Stimulated activated CD4-positive, alpha-beta T cell treated with anti-CD3 and anti-CD28 coated beads, Interleukin-2, amount 100 ng/mL, for 4 hours (primary cell): ENCODE measurements around the gene EIF5A.
"Not testable (repeated sequence)": the region's sequence is repeated elsewhere in the genome, so short reads cannot be mapped to it uniquely, and the experiment has no call there.

ENCODE experiments used
- DNase-seq: peaks from one replicate; pipeline ENCODE4 v3.0.0-alpha.2; 2020; ENCODE audit warnings: low read depth

The EIF5A gene

DNA sequence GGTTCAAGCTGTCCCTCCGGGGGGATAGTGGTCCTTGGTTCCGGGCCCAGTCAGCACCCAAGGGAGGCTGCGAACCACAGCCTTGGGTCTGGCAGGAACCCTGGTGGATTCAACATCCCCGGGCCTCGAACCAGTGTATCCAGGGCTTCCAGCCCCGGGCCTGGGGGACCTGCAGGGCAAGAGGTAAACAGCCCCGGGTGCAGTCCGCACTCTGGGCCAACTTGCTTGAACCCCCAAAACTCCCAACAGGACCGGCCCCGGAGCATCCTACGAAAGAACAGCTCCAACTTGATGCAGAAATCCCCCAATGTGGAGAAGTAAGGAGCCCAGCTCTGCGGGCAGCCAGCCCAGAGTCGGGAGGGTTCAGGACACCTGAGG is 23.2 kb downstream of the EIF5A start:
- DNase-seq: no peak

DNA sequence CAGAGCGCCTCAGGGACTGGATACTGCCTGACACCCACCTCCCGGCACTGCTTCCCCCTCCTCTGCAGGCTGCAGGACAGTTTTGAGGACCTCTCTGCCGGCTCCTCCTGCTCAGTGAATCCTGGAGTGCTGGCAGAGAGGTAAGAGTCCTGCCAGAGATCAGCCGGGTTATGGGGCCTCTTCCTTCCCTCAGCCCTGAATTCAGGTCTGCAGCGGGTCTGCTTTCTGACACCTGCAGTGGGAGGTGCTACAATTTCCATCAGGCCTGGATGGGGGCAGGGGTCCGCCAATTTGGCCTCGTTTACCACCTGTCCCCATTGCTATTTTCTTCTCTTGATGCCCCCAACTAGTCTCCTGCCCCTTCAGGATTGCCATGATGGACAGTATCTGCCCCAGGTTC is 24.7 kb downstream of the EIF5A start:
- no peak for DNase-seq

DNA sequence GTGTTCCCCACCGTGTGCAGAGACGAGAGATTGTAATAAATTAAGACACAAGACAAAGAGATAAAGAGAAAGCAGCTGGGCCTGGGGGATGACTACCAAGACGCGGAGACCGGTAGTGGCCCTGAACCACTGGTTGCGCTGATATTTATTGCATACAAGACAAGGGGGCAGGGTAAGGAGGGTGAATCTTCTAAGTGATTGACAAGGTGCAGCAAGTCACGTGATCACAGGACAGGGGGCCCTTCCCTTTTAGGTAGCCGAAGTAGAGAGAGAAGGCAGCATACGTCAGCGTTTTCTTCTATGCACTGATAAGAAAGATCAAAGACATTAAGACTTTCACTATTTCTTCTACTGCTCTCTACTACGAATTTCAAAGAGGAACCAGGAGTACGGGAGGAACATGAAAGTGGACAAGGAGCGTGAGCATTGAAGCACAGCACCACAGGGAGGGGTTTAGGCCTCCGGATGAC is 25.2 kb downstream of the EIF5A start:
- not testable (repeated sequence) for DNase-seq

DNA sequence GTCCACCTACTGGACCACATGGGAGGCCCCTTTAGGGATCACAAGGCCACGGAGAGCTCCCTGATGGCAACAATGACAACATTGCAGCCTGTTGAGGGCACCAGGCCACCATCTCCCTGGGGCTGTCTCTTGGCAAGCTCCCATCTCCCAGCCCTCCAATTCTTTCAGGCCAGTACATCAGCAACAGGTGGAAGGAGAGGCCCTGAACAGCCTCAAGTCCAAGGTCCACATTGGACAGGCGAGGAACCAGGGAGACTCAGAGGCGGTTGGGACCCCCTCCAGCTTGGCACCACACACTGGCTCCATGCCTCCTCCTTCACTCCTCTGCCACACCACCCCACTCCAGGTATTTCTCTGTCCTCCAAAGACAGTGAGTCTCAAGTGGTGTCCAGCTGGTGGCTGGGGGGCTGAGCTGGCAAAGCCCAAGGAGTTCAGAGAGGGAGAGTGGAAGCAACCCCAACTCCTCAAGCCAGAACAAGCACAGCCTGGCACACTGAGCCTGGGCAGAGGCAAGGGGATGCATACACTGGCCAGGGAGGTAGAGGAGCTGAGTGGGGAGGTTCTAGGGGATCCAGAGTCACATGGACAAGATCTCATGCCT is 27.6 kb downstream of the EIF5A start:
- no peak for DNase-seq

DNA sequence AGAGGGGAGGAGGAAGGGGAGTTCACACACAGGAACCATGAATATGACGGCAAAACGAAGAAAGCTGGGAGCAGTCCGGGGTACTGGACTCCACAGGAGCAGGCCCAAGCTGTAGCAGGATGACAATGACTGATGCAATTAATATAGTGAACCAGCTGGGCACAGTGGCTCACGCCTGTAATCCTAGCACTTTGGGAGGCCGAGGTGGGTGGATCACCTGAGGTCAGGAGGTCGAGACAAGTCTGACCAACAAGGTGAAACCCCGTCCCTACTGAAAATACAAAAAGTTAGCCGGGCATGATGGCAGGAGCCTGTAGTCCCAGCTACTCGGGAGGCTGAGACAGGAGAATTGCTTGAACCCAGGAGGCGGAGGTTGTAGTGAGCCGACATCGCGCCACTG is 28.3 kb downstream of the EIF5A start:
- not testable (repeated sequence) for DNase-seq

DNA sequence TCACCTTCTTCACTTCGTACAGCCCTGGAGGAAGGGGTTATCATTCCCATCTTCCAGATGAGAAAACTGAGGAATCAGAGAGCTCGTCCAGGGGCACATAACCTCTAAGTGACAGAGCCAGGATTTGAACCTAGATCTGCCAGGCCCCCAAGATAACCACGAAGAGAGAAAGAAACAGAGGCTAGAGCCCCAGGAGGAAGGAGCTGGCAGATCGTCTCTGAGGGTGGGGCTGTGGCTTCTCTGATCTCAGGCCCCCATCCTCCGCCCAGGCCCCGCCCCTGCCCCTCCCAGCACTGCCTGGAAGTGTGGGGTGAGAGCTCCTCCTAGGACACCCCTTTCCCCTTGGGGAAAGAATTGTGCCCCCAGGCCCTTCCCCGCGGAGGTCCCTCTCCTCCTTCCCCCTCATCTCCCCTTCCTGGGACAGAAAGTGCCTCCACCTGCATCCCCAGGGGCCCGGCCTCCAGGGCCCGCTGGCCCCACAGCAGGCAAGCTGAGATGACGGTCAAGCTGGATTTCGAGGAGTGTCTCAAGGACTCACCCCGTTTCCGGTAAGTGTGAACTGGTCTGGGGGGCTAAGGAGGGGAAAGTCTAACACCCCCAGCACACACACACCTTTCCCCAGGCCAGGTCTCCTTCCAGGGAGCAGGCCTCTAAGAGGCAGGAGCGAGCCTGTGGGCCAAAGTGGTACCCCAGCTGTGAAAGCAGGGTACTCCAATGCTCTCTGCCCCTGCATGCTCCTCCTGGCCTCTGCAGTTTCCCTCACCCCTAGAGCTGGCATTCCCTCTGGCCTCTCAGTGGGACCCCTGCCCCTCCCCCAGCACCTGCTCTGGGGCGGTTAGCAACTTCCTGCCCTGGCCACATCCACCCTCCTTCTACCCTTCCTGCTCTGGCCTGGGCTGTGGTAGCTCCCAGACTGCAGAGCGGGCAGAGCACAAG is 29.1 kb downstream of the EIF5A start, which contains the start of gene ACAP1:
Gene ACAP1 (plus strand): TSS at position 290 of the 936 bp plus-strand sequence. CDS start 206 bp downstream, at position 496.
- DNase-seq: peak; percentile 71

DNA sequence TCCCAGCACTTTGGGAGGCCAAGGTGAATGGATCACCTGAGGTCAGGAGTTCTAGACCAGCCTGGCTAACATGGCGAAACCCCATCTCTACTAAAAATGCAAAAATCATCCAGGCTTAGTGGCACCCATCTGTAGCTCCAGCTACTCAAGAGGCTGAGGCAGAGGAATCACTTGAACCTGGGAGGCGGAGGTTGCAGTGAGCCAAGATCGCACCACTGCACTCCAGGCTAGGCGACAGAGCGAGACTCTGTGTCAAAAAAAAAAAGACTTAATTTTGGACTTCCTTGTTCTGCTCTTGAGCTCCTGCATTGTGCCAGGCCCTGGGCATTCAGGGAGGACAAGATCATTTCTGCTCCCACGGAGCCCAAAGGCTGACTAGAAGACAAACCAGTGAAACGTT is 30.2 kb downstream of the EIF5A start:
- not testable (repeated sequence) for DNase-seq

DNA sequence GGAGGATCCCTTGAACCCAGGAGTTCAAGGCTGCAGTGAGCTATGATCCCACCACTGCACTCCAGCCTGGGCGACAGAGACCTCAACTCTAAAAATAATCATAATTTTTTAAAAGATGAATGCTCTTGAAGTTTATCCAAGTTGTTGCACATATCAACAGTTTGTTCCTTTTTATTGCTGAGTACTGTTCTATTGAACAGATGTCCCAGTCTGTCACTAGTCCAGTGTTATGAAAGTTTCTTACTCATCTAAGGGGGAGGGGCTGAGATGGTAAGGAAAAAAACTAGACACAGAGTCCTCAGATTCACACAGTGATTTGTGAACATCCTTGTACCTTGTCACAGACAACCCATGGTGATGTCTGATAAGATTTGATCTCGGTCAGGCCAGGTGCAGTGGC is 32.8 kb downstream of the EIF5A start:
- no peak for DNase-seq

DNA sequence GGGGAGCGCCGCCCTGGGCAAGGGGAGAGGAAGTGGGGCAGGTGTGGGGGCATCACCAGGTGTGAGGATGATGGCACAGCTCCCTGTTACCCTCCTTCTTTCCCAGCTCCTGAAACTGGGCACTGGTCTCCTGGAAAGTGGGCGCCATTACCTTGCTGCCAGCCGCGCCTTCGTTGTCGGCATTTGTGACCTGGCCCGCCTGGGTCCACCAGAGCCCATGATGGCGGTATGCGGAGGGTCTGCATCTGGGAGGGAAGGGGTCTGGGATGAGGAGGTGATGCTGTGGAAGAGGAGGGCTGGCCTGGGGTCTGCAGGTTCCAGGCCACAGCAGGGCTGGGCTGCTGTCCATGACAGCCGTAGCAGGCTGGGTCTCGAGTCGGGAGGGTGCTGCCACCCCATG is 34.4 kb downstream of the EIF5A start:
- DNase-seq: no peak

DNA sequence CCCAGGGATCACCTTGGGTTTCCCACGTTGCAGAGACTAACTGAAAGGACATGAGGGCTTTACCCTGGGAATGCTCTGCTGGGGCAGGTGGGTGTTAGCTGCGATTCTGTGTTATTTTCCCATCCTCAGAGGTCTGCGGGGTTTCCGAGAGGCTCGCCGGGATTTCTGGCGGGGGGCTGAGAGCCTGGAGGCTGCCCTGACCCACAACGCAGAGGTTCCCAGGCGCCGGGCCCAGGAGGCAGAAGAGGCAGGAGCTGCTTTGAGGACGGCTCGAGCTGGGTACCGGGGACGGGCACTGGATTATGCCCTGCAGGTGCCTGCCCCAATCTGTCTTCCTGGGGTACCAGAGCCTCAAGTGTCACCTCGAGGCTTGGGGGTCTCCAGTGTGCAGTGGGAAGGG is 35.8 kb downstream of the EIF5A start:
- DNase-seq: no peak

DNA sequence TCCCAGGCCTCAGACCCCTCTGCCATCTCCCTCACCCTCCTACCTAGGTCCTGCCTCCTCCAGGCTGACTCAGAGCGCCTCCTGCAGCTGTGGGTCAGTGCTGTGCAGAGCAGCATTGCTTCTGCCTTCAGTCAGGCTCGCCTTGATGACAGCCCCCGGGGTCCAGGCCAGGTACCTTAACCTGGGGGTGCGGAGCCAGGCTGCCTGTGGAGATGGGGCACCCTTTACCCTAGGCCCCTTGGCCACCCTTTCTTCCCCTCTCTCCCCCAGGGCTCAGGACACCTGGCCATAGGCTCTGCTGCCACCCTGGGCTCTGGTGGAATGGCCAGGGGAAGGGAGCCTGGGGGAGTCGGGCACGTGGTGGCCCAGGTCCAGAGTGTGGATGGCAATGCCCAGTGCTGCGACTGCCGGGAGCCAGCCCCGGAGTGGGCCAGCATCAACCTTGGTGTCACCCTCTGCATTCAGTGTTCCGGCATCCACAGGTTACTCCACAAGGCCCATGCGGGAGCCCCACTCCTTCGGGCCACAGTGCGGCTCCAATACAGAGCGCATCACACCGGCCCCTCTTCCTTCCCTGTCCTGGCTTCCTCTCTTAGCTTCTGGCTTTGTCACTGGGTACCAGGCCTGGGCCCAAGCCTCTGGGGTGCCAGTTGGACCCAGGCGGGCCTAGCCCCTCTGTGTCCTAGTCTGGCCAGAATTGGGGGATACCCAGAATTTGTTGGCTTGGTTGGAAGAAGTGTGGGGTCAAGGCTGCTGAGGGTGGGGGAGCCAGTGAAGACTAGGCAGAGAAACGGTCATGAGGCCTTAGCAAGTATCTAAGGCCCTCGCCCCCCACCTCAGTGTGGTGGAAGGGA is 39.6 kb downstream of the EIF5A start:
- no peak for DNase-seq

DNA sequence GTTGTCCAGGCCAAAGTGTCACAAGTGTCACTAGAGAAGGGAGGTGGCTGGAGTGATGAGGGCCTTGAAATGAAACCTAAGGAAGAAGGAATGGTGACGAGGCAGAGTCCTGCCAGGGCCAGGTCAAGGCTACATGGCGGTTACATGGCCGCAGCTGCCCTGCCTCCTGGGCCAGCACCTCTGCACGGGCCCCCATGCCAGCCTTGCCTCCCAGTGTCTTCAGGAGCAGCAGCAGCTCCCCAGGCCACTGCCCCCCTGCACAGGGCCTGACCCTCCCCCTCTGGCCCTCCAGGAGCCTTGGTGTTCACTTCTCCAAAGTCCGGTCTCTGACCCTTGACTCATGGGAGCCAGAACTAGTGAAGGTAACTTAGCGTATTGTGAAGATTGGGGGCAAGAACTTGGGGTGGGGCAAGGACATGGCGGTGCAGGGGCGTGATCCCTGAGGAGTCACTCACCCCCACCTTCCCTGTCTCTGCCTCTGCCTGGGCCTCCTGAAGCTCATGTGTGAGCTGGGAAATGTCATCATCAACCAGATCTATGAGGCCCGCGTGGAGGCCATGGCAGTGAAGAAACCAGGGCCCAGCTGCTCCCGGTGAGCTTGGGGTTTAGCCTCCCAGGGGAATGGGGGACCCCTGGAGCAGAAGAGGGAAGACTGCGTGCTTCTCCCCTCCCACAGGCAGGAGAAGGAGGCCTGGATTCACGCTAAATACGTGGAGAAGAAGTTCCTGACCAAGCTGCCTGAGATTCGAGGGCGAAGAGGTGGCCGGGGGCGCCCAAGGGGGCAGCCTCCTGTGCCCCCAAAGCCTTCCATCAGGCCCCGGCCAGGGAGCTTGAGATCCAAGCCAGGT is 40.4 kb downstream of the EIF5A start:
- DNase-seq: no peak

DNA sequence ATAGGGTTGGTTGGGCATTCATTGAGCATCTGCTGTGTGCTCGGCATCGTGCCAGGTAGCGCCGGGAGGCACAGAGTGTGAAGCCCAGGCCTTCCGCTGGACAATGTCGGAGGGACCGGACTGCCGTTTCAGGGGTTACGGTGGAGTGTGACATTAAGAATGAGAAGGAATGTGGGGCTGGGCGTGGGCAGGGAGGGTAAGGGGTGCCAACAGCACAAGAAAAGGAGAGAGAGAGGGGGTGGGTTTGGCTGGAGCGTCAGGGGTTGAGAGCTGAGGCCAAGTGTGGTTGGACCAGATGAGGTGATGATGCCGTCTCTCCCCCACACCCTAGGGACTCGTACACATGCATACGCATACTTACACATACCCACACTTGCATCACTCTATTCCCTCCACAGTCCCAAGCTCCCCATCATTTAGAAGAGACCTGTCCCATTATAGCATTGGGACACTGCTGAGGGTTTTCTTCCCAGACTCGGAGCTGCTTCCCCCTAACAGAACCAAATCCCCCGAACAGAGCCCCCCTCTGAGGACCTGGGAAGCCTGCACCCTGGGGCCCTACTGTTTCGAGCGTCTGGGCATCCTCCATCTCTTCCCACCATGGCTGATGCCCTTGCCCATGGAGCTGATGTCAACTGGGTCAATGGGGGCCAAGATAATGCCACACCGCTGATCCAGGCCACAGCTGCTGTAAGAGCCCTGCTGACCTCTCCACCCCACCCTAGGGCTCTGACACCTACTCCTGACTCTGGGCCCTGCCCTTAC is 41.2 kb downstream of the EIF5A start:
- DNase-seq: no peak

DNA sequence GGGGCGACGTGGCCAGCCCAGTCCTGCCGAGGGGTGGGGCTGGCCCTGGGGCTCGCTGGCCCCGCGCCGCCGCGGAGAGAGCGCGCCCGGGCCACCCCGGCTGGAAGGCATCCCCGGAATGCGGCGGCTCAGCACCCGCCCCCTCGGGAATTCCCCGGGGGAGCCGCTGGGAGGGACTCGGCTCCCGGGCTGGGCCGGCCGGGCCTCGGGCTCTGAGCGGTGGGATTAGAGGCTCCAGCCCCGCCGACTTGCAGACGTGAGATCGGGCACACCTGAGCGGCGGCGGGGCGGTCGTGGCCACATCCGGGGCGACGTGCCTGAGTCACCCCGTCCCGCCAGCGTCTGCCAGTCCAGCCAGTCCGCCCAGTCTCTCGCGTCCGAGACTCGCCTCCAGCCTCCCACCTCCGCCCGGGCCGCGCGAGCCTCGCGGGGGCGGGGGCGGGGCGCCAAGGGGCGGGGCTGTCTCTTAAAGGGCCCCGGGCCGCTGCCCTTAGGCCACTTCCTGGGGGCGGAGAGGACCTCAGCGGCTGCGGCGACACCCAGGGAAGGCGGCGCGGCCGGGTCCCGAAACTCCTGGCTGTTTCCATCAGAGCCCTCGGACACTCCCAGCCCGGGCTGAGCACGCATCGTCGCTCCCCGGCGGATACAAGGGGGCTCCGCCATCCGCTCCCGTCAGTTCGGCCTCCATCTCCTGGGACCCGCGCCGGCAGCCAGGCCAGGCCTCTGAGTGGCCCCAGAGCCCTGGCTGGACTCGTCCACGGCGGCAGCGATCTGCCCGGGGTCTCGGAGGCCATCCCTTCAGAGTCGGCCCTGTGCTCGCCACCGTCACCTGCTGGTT is 44.5 kb downstream of the EIF5A start, which contains the start of gene KCTD11:
Gene KCTD11 (plus strand): TSS at position 498 of the 838 bp plus-strand sequence.
- DNase-seq: peak; percentile 40

DNA sequence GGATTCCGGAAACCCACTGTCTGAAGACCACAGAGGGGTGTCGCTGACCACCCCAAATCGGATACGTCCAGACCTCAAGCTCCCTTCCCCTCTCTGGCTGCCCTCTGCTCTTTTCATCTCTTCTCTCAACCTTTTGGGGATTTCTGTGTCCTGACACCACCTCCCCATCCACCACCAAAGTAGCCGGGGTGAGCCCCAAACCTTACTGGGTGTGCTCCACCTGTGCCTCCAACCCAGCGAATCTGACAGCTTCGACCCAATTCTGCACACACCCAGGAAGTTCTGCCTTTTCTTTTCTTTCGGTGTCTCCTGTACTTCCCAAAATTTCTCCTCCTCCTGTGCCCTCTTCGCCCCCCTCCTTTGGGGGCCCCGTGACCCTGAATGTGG is 45.1 kb downstream of the EIF5A start:
- no peak for DNase-seq

DNA sequence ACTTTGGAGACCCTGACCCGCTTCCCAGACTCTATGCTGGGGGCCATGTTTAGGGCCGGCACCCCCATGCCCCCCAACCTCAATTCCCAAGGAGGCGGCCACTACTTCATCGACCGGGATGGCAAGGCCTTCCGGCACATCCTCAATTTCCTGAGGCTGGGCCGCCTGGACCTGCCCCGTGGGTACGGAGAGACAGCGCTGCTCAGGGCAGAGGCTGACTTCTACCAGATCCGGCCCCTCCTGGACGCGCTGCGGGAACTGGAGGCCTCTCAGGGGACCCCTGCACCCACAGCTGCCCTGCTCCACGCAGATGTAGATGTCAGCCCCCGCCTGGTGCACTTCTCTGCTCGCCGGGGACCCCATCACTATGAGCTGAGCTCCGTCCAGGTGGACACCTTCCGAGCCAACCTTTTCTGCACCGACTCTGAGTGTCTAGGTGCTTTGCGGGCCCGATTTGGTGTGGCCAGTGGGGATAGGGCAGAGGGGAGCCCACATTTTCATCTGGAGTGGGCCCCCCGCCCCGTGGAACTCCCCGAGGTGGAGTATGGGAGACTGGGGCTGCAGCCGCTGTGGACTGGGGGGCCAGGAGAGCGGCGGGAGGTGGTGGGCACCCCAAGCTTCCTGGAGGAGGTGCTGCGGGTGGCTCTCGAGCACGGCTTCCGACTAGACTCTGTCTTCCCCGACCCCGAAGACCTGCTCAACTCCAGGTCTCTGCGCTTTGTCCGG is 45.6 kb downstream of the EIF5A start:
- no peak for DNase-seq

DNA sequence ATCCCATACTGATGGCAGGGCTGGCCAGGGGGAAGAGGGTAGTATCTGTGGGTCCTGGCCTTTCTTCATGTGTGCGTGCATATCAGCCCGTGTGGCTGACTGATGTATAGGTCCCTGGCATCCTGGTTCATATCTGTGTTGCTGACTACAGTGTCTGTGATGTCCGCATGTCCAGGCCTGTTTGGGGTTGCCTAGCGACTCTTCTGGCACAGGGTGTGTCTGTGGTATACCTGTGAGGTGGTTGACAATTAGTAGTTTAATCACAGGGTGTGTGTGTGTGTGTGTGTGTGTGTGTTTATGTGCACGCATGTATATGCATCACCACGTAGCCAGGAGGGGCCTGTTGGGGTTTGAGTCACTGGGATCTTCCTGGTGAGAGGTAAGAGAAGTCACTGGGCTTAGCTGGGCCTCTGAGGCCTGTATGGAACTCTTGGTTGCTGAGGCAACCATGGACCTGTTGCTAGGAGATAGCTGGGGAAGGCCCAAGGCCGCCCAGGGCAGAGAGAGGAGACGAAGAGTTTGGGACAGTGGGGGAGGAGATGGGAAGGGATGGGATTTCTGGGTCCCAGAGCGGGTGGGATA is 46.9 kb downstream of the EIF5A start:
- DNase-seq: no peak

DNA sequence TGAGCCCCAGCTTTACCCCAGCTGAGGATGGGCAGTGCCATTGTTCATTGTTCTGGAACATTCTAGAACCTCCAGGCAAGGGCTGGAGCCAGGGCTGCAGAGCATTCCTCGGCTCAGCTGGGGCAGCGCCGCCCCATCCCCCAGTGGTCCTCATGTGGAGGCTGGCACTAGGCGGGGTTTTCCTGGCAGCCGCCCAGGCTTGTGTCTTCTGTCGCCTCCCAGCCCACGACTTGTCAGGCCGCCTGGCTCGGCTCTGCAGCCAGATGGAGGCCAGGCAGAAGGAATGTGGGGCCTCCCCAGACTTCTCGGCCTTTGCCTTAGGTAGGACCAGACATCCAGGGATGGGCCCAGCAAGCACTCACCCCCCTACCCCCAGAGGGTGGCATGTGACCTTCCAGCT is 47.6 kb downstream of the EIF5A start, which contains the start of gene TMEM95:
Gene TMEM95 (plus strand): TSS at position 104 of the 400 bp plus-strand sequence. CDS start 49 bp downstream, at position 153.
- DNase-seq: no peak
